H7 (cell line): ENCODE data around the gene ATN1. TPM values are rescaled to one million over a fixed set of nuclear protein-coding genes. Genes with fewer than 3 reads are reported as not detected.
A peak's percentile ranks its signal among the peaks of the same experiment; 100 is the strongest.
"Not testable (repeated sequence)": the region's sequence is repeated elsewhere in the genome, so short reads cannot be mapped to it uniquely, and the experiment has no call there.

Experiments used
- DNase-seq: peaks from one replicate; pipeline ENCODE4 v3.0.0; 2012
- H3K27me3 ChIP-seq: 2 replicates; pipeline ENCODE4 v1.6.0; 2011; ENCODE audit warnings: mild to moderate bottlenecking, low read length; ENCODE audit not compliant: control insufficient read depth, insufficient read depth
- H3K36me3 ChIP-seq: replicated peaks from 2 replicates; pipeline ENCODE4 v1.5.1; 2011; ENCODE audit warnings: low read length; ENCODE audit not compliant: control insufficient read depth, insufficient read depth
- H3K4me3 ChIP-seq: 2 replicates; pipeline ENCODE4 v1.5.1; 2011; ENCODE audit warnings: low read depth, mild to moderate bottlenecking, control low read depth, low read length, moderate library complexity; ENCODE audit not compliant: insufficient read depth
- total RNA-seq: library from RNA; depleted of rRNA; stranded (reverse); fragments of >200 nt; shearing (Covaris generic); gene quantifications from 2 replicates; pipeline ENCODE4 v1.2.3, GENCODE V29; 2014; rRNA removed

The ATN1 gene
- 11.4 and 13.4 TPM in 2 replicates for total RNA-seq

GRCh38 chr12:6927379-6928021 lies at the start of gene ATN1:
TSS of gene ATN1 (plus strand) at chr12:6927959. CDS start at chr12:6934002, 6,043 bp downstream.
- Histone ChIP-seq H3K36me3 (peaks cover 5% of the 10 kb centered on the region), H3K27me3 (no peaks in the 10 kb centered on the region), H3K4me3 (peak within 1 kb of the TSS; percentile 78)
- DNase-seq, result peak; percentile 96

GRCh38 chr12:6879824-6880223 lies 47.9 kb upstream of the ATN1 start:
- H3K27me3 ChIP-seq, DNase-seq, H3K4me3 ChIP-seq, H3K36me3 ChIP-seq: not testable (repeated sequence)

- Histone ChIP-seq H3K27me3 (no peaks in the 10 kb centered on the region), H3K36me3 (no peaks in the 10 kb centered on the region; the same call in 1 of the 2 replicates), H3K4me3 (no peak overlapping the region)
- DNase-seq, result no peak
Observed at GRCh38 chr12:6883252-6883651, 44.5 kb upstream of the ATN1 start.

- H3K4me3 ChIP-seq, result no peak overlapping the region
- no peaks in the 10 kb centered on the region for H3K27me3 ChIP-seq
- DNase-seq, result peak; percentile 13
- H3K36me3 ChIP-seq, result no peaks in the 10 kb centered on the region; the same call in 1 of the 2 replicates
Observed at GRCh38 chr12:6883683-6884082, 44.1 kb upstream of the ATN1 start.

- DNase-seq, result no peak
- no peaks in the 10 kb centered on the region; the same call in 1 of the 2 replicates for H3K36me3 ChIP-seq
- H3K4me3 ChIP-seq, result no peak overlapping the region
- H3K27me3 ChIP-seq, result no peaks in the 10 kb centered on the region
Observed at GRCh38 chr12:6884539-6884938, 43.2 kb upstream of the ATN1 start.

- not testable (repeated sequence) for H3K27me3 ChIP-seq, H3K4me3 ChIP-seq, H3K36me3 ChIP-seq, DNase-seq
Observed at GRCh38 chr12:6886206-6886999, 41.4 kb upstream of the ATN1 start.

- Histone ChIP-seq H3K27me3 (no peaks in the 10 kb centered on the region), H3K4me3 (no peak overlapping the region), H3K36me3 (no peaks in the 10 kb centered on the region; the same call in 1 of the 2 replicates)
- DNase-seq, result no peak
Observed at GRCh38 chr12:6887460-6887859, 40.3 kb upstream of the ATN1 start.

GRCh38 chr12:6888360-6888759 lies 39.4 kb upstream of the ATN1 start:
- H3K27me3 ChIP-seq, result no peaks in the 10 kb centered on the region
- H3K4me3 ChIP-seq, result no peak overlapping the region
- H3K36me3 ChIP-seq, result no peaks in the 10 kb centered on the region; the same call in 1 of the 2 replicates
- DNase-seq, result no peak

GRCh38 chr12:6888794-6889193 lies 39.0 kb upstream of the ATN1 start:
- not testable (repeated sequence) for DNase-seq, H3K36me3 ChIP-seq, H3K4me3 ChIP-seq, H3K27me3 ChIP-seq

GRCh38 chr12:6889775-6890573 lies 37.8 kb upstream of the ATN1 start:
- not testable (repeated sequence) for H3K4me3 ChIP-seq, H3K36me3 ChIP-seq, DNase-seq, H3K27me3 ChIP-seq

GRCh38 chr12:6890789-6891645 lies 36.7 kb upstream of the ATN1 start:
- Histone ChIP-seq H3K27me3 (no peaks in the 10 kb centered on the region), H3K4me3 (peak overlapping the region; percentile 60), H3K36me3 (no peaks in the 10 kb centered on the region)
- DNase-seq, result peak; percentile 97

- no peaks in the 10 kb centered on the region for H3K27me3 ChIP-seq
- H3K36me3 ChIP-seq, result no peaks in the 10 kb centered on the region
- H3K4me3 ChIP-seq, result peak overlapping the region; percentile 60
- no peak for DNase-seq
Observed at GRCh38 chr12:6891646-6892001, 36.1 kb upstream of the ATN1 start.

GRCh38 chr12:6892683-6893082 lies 35.1 kb upstream of the ATN1 start:
- not testable (repeated sequence) for H3K4me3 ChIP-seq, H3K36me3 ChIP-seq, H3K27me3 ChIP-seq, DNase-seq

- no peaks in the 10 kb centered on the region for H3K36me3 ChIP-seq
- H3K27me3 ChIP-seq, result no peaks in the 10 kb centered on the region
- no peak for DNase-seq
- no peak overlapping the region for H3K4me3 ChIP-seq
Observed at GRCh38 chr12:6894321-6894720, 33.4 kb upstream of the ATN1 start.
